ENCODE data around the gene DDX6. TPM values are rescaled to one million over a fixed set of nuclear protein-coding genes. Genes with fewer than 3 reads are reported as not detected.

DDX6 gene
- total and polyA plus RNA-seq, 2 of the 8 experiments (the other 6 are each of a cell fraction or from before 2014, with no cell fraction given): 29.8 to 181 TPM

GRCh38 chr11:118813551-118813950 is 22.6 kb upstream of the DDX6 start:
- Histone ChIP-seq H2BK120ac (replicated peaks; ENCODE audit: low read depth, low read length) (no peak overlapping the region), H3K9ac (replicated peaks in 1 of 4; ENCODE audit: extremely low read depth in 1 of 4, low read depth in 3 of 4, low read length in 3 of 4) (no peak overlapping the region), H3K56ac (replicated peaks; ENCODE audit: insufficient read length, low read depth, low read length) (no peak overlapping the region), H4K8ac (ENCODE audit: extremely low read depth, insufficient read depth, low read length) (no peak overlapping the region), H2AK5ac (ENCODE audit: low read depth, low read length) (no peak overlapping the region), H3K27me3 (replicated peaks in 1 of 4; ENCODE audit: control insufficient read depth in 3 of 4, extremely low read depth in 1 of 4, insufficient read depth in 3 of 4, low read length in 3 of 4) (no peaks in the 10 kb centered on the region), H3K18ac (ENCODE audit: extremely low read depth, low read length) (no peak overlapping the region), H3K23ac (ENCODE audit: insufficient read length) (no peak overlapping the region), H2AFZ (ENCODE audit: low read length) (no peak overlapping the region), H4K91ac (replicated peaks; ENCODE audit: insufficient read length, low read length) (no peak overlapping the region), H3K4me3 (ENCODE audit: extremely low read depth in 1 of 4, insufficient read depth in 2 of 4, low read depth in 3 of 4, low read length in 4 of 4) (no peak overlapping the region), H3K4me2 (ENCODE audit: insufficient read depth in 1 of 2, low read depth in 2 of 2, low read length in 2 of 2) (no peak overlapping the region), H3K79me1 (ENCODE audit: low read depth, low read length) (no peaks in the 10 kb centered on the region), H3K79me2 (ENCODE audit: control insufficient read depth in 1 of 2, insufficient read depth in 2 of 2, low read length in 2 of 2) (no peaks in the 10 kb centered on the region), H2BK12ac (ENCODE audit: low read depth, low read length) (no peak overlapping the region), H4K20me1 (replicated peaks in 1 of 2; ENCODE audit: control insufficient read depth in 1 of 2, insufficient read depth in 2 of 2, low read length in 2 of 2) (no peaks in the 10 kb centered on the region), H3K27ac (ENCODE audit: low read depth, low read length) (no peak overlapping the region), H3K4ac (replicated peaks; ENCODE audit: insufficient read length, low read depth, low read length) (no peak overlapping the region), H3K14ac (ENCODE audit: insufficient read length) (no peak overlapping the region), H2BK20ac (ENCODE audit: low read length) (no peak overlapping the region), H3K9me3 (ENCODE audit: insufficient read depth in 2 of 2, low read depth in 1 of 2, low read length in 1 of 2) (no peaks in the 10 kb centered on the region), H3K36me3 (ENCODE audit: control insufficient read depth in 2 of 4, insufficient read depth in 4 of 4, low read length in 3 of 4) (no peaks in the 10 kb centered on the region), H3K4me1 (replicated peaks in 1 of 4; ENCODE audit: control insufficient read depth in 3 of 4, insufficient read depth in 4 of 4, low read length in 3 of 4) (no peaks in the 10 kb centered on the region), H2BK5ac (ENCODE audit: low read depth, low read length) (no peak overlapping the region), H4K5ac (ENCODE audit: insufficient read length, low read depth, low read length) (no peak overlapping the region), H3K23me2 (ENCODE audit: low read depth, low read length) (no peaks in the 10 kb centered on the region), H2BK15ac (ENCODE audit: low read length) (no peak overlapping the region)
- 78% methylated on average over 1 of the region's 1 CpG; no CpG with 5 or more reads in 1 of the 2 experiments for WGBS, 2 experiments (ENCODE audit: extremely low coverage in 1 of 2, insufficient coverage in 1 of 2, insufficient read length in 1 of 2, insufficient replicate concordance in 2 of 2, low coverage in 1 of 2, low lambda C conversion rate in 2 of 2, missing lambda C conversion rate in 1 of 2)
- DNase-seq (ENCODE audit: low read depth in 1 of 2, low spot score in 2 of 2) (no peak), FAIRE-seq (no peak)
- ChIA-PET CTCF (ENCODE audit: partially characterized antibody) (interaction anchor here (0.6 to 1.2 kb wide), 5 partner anchors 14 to 139 kb away, joined by 3 to 4 read pairs (median 3); no protein-coding TSS in a partner anchor), POLR2A (ENCODE audit: partially characterized antibody) (interaction anchor here (1.9 kb wide), 1 partner anchor 21 kb away, joined by 7 read pairs; no protein-coding TSS in a partner anchor)
- TF ChIP-seq PHF8 (conservative IDR thresholded peaks at IDR 0.05; ENCODE audit: low read depth, low read length) (no peak), ZNF274 (IDR thresholded peaks at IDR 0.05; ENCODE audit: borderline replicate concordance, extremely low read depth, low read length) (no peak)
